K562 (cell line): Measurements from ENCODE around the gene HCST. TPM values are rescaled to one million over a fixed set of nuclear protein-coding genes. Genes with fewer than 3 reads are reported as not detected.

Experiments
- ARNT ChIP-seq, 2 experiments: fragments of 450-650 bp; IDR thresholded peaks; 2 replicates each; pipeline ENCODE4 v1.6.1; 2016; ENCODE audit warnings: mild to moderate bottlenecking in 1 of 2
- ATF7 ChIP-seq: fragments of 450-650 bp; IDR thresholded peaks from 2 replicates; pipeline ENCODE4 v1.7.1; 2014; ENCODE audit warnings: mild to moderate bottlenecking, moderate library complexity
- FOXA1 ChIP-seq: fragments of 450-650 bp; IDR thresholded peaks from 2 replicates; pipeline ENCODE4 v1.6.1; 2016; ENCODE audit warnings: mild to moderate bottlenecking, borderline replicate concordance
- GABPB1 ChIP-seq: sonication (generic); formaldehyde crosslinking; IDR thresholded peaks from 2 replicates; pipeline ENCODE4 v1.8.0; 2022; ENCODE audit warnings: mild to moderate bottlenecking, missing genetic modification reagents
- HCFC1 ChIP-seq: IDR thresholded peaks from 2 replicates; pipeline ENCODE4 v1.6.1; 2012; ENCODE audit warnings: low read depth, low read length, improper control_type of control experiment
- HDAC2 ChIP-seq: fragments of 450-650 bp; IDR thresholded peaks from 2 replicates; pipeline ENCODE4 v1.6.1; 2016; ENCODE audit warnings: mild to moderate bottlenecking
- HNRNPK ChIP-seq: fragments of 200-400 bp; formaldehyde crosslinking; IDR thresholded peaks from one replicate; pipeline ENCODE4 v1.6.1; 2018; ENCODE audit warnings: mild to moderate bottlenecking, low read depth, low read length; ENCODE audit not compliant: poor library complexity, severe bottlenecking
- KDM1A ChIP-seq, 2 experiments: fragments of 450-650 bp; IDR thresholded peaks; 2 replicates each; pipeline ENCODE4 v1.6.1; 2016; ENCODE audit warnings: mild to moderate bottlenecking in 2 of 2
- KLF16 ChIP-seq: IDR thresholded peaks from 2 replicates; pipeline ENCODE4 v1.6.1; 2016; ENCODE audit warnings: antibody characterized with exemption
- MAZ ChIP-seq, 2 experiments: fragments of 450-650 bp in 1 of 2; sonication (generic) in 1 of 2; formaldehyde crosslinking; IDR thresholded peaks in 1 of 2; conservative IDR thresholded peaks in 1 of 2; 2 replicates each; pipeline versions ENCODE4 v1.4.0 to v1.5.0; 2020; ENCODE audit warnings: mild to moderate bottlenecking in 1 of 2, missing genetic modification reagents in 1 of 2
- NCOA2 ChIP-seq, 2 experiments: fragments of 450-650 bp; IDR thresholded peaks; 2 replicates each; pipeline ENCODE4 v1.6.1; 2018; ENCODE audit warnings: mild to moderate bottlenecking in 2 of 2, moderate library complexity in 1 of 2; ENCODE audit not compliant: partially characterized antibody in 2 of 2
- PHB2 ChIP-seq: fragments of 450-650 bp; IDR thresholded peaks from 2 replicates; pipeline ENCODE4 v1.6.1; 2017; ENCODE audit warnings: low read depth
- PHF20 ChIP-seq: fragments of 450-650 bp; IDR thresholded peaks from 2 replicates; pipeline ENCODE4 v1.6.1; 2018; ENCODE audit not compliant: partially characterized antibody
- POLR2G ChIP-seq: fragments of 200-400 bp; formaldehyde crosslinking; IDR thresholded peaks from 2 replicates; pipeline ENCODE4 v1.6.1; 2017; ENCODE audit warnings: low read depth, mild to moderate bottlenecking, antibody characterized with exemption, low read length, moderate library complexity
- PRPF4 ChIP-seq: fragments of 200-400 bp; formaldehyde crosslinking; IDR thresholded peaks from one replicate; pipeline ENCODE4 v1.6.1; 2017; ENCODE audit warnings: low read length, low read depth, mild to moderate bottlenecking; ENCODE audit not compliant: insufficient read depth, poor library complexity, severe bottlenecking
- PTBP1 ChIP-seq: fragments of 200-400 bp; formaldehyde crosslinking; IDR thresholded peaks from 2 replicates; pipeline ENCODE4 v1.6.1; 2017; ENCODE audit warnings: low read depth, low read length
- RB1 ChIP-seq: fragments of 450-650 bp; IDR thresholded peaks from 2 replicates; pipeline ENCODE4 v1.6.1; 2017; ENCODE audit warnings: low read depth, mild to moderate bottlenecking
- RBM22 ChIP-seq: fragments of 200-400 bp; formaldehyde crosslinking; IDR thresholded peaks from 2 replicates; pipeline ENCODE4 v1.6.1; 2018; ENCODE audit warnings: low read length, low read depth; ENCODE audit not compliant: poor library complexity, severe bottlenecking
- SAP30 ChIP-seq: fragments of 200-600 bp; sonication (generic); IDR thresholded peaks from 2 replicates; pipeline ENCODE4 v1.6.1; 2012; ENCODE audit warnings: borderline replicate concordance, low read depth, mild to moderate bottlenecking, moderate library complexity, low read length, control low read depth, inconsistent platforms; ENCODE audit not compliant: insufficient read depth, poor library complexity, severe bottlenecking
- SMARCE1 ChIP-seq: fragments of 450-650 bp; IDR thresholded peaks from 2 replicates; pipeline ENCODE4 v1.7.1; 2016; ENCODE audit warnings: mild to moderate bottlenecking
- SNIP1 ChIP-seq: fragments of 450-650 bp; IDR thresholded peaks from 2 replicates; pipeline ENCODE4 v1.7.1; 2017; ENCODE audit warnings: low read depth, mild to moderate bottlenecking
- TFAP4 ChIP-seq: sonication (generic); formaldehyde crosslinking; IDR thresholded peaks from 2 replicates; pipeline ENCODE4 v1.8.0; 2022; ENCODE audit warnings: missing genetic modification reagents, mild to moderate bottlenecking, moderate library complexity, borderline replicate concordance
- THRB ChIP-seq: fragments of 450-650 bp; formaldehyde crosslinking; conservative IDR thresholded peaks from 2 replicates; pipeline ENCODE4 v1.4.0; 2022; ENCODE audit warnings: mild to moderate bottlenecking, missing genetic modification characterization
- XRCC4 ChIP-seq: IDR thresholded peaks from one replicate; pipeline ENCODE4 v1.6.1; 2011; ENCODE audit not compliant: insufficient read depth, insufficient read length; ENCODE audit errors: extremely low read depth
- XRCC5 ChIP-seq: fragments of 200-400 bp; formaldehyde crosslinking; IDR thresholded peaks from 2 replicates; pipeline ENCODE4 v1.6.1; 2017; ENCODE audit warnings: low read depth, mild to moderate bottlenecking, low read length
- ZNF133 ChIP-seq: fragments of 250-450 bp; sonication (Bioruptor Pico); IDR thresholded peaks from 2 replicates; pipeline ENCODE4 v1.4.0; 2020; ENCODE audit warnings: mild to moderate bottlenecking
- ZNF174 ChIP-seq: fragments of 250-450 bp; sonication (Bioruptor Pico); IDR thresholded peaks from 2 replicates; pipeline ENCODE4 v1.4.0; 2020; ENCODE audit warnings: mild to moderate bottlenecking
- ZNF184 ChIP-seq: sonication (generic); formaldehyde crosslinking; IDR thresholded peaks from 2 replicates; pipeline ENCODE4 v1.5.0; 2020; ENCODE audit warnings: missing genetic modification reagents
- ZNF695 ChIP-seq: fragments of 450-650 bp; formaldehyde crosslinking; IDR thresholded peaks from 2 replicates; pipeline ENCODE4 v1.4.0; 2020; ENCODE audit warnings: mild to moderate bottlenecking, moderate library complexity
- polyA plus RNA-seq, 8 experiments: library from polyadenylated mRNA; depleted of rRNA in 4 of 8; stranded (reverse) in 5 of 8; unstranded in 3 of 8; fragments of >200 nt; fragmentation: Nextera tagmentation in 2 of 8; fragmentation: Illumina TruSeq in 1 of 8; extraction: Ambion mirVana in 2 of 8; extraction: Trizol in 1 of 8; gene quantifications; 2 replicates each; pipeline versions ENCODE4 v1.2.1 to v1.2.3, GENCODE V29; 2011 to 2014; ENCODE audit warnings: inconsistent platforms in 1 of 8, missing spikeins in 1 of 8
- total RNA-seq, 7 experiments: library from RNA; depleted of rRNA in 6 of 7; stranded (reverse); fragments of >200 nt in 6 of 7; fragmentation: Illumina TruSeq in 2 of 7; extraction: Trizol in 2 of 7; gene quantifications; 2 replicates each; pipeline versions ENCODE4 v1.2.1 to v1.2.3, GENCODE V29; 2011 to 2021; ENCODE audit warnings: low replicate concordance in 1 of 7

Gene HCST
- total and polyA plus RNA-seq, 9 of the 15 experiments (the other 6 are each of a cell fraction or from before 2014, with no cell fraction given) = 0.29 to 1.9 (median 0.95) TPM; not detected in 2

GRCh38 chr19:35869327-35870123 lies 32.8 kb upstream of the HCST start (continued):
- peak; percentile 67; the same call in 1 of the 2 replicates for TF ChIP-seq THRB (CRISPR knock-in tag)
- TF ChIP-seq NCOA2 (IDR thresholded peaks at IDR 0.05; ENCODE audit: partially characterized antibody in 2 of 2) = no peak
- peak; percentile 5 for TF ChIP-seq SAP30
- no peak for TF ChIP-seq ZNF174
- peak; percentile 57 for TF ChIP-seq GABPB1
- TF ChIP-seq FOXA1 = no peak
- no peak for TF ChIP-seq SNIP1
- no peak for TF ChIP-seq PTBP1
- TF ChIP-seq MAZ (CRISPR knock-in tag; conservative IDR thresholded peaks at IDR 0.05 in 1 of 2, IDR thresholded peaks at IDR 0.05 in 1 of 2) = peak in 1 of 2 experiments; percentile 36; a peak in 2 of 4 replicates
- TF ChIP-seq XRCC4 = no peak
- TF ChIP-seq HCFC1 = no peak
- peak; percentile 76; the same call in 1 of the 2 replicates for TF ChIP-seq TFAP4
- peak; percentile 86 for TF ChIP-seq RBM22
- TF ChIP-seq ATF7 = peak; percentile 44; the same call in 1 of the 2 replicates
- TF ChIP-seq ZNF133 (CRISPR knock-in tag) = no peak
- TF ChIP-seq ARNT (IDR thresholded peaks at IDR 0.05) = peak in 1 of 2 experiments; percentile 52; a peak in 1 of 4 replicates
- TF ChIP-seq PHB2 = no peak
- TF ChIP-seq KDM1A (IDR thresholded peaks at IDR 0.05) = peak in 1 of 2 experiments; percentile 44; a peak in 1 of 4 replicates
- no peak for TF ChIP-seq KLF16
- peak; percentile 28; the same call in 1 of the 2 replicates for TF ChIP-seq RB1
- no peak for TF ChIP-seq PHF20
- no peak for TF ChIP-seq HNRNPK
- TF ChIP-seq HDAC2 = 0 out of 2 replicates have a peak, but pooled peaks have one; percentile 47
- TF ChIP-seq PRPF4 = no peak
- TF ChIP-seq ZNF184 = no peak
- TF ChIP-seq POLR2G = peak; percentile 66
- peak; percentile 53; the same call in 1 of the 2 replicates for TF ChIP-seq XRCC5
- TF ChIP-seq SMARCE1 = no peak
- no peak for TF ChIP-seq ZNF695 (CRISPR knock-in tag)
